GM19324 (cell line): ENCODE measurements around the gene AP5Z1.

Source experiments
- ATAC-seq: cut with Tn5 transposase; IDR thresholded peaks from one replicate; pipeline ENCODE4 v1.9.1; 2021; ENCODE audit warnings: mild to moderate bottlenecking, moderate library complexity; ENCODE audit not compliant: unreplicated experiment, low FRiP score

Gene AP5Z1, protein sequence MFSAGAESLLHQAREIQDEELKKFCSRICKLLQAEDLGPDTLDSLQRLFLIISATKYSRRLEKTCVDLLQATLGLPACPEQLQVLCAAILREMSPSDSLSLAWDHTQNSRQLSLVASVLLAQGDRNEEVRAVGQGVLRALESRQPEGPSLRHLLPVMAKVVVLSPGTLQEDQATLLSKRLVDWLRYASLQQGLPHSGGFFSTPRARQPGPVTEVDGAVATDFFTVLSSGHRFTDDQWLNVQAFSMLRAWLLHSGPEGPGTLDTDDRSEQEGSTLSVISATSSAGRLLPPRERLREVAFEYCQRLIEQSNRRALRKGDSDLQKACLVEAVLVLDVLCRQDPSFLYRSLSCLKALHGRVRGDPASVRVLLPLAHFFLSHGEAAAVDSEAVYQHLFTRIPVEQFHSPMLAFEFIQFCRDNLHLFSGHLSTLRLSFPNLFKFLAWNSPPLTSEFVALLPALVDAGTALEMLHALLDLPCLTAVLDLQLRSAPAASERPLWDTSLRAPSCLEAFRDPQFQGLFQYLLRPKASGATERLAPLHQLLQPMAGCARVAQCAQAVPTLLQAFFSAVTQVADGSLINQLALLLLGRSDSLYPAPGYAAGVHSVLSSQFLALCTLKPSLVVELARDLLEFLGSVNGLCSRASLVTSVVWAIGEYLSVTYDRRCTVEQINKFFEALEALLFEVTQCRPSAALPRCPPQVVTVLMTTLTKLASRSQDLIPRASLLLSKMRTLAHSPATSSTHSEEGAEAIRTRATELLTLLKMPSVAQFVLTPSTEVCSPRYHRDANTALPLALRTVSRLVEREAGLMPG

DNA sequence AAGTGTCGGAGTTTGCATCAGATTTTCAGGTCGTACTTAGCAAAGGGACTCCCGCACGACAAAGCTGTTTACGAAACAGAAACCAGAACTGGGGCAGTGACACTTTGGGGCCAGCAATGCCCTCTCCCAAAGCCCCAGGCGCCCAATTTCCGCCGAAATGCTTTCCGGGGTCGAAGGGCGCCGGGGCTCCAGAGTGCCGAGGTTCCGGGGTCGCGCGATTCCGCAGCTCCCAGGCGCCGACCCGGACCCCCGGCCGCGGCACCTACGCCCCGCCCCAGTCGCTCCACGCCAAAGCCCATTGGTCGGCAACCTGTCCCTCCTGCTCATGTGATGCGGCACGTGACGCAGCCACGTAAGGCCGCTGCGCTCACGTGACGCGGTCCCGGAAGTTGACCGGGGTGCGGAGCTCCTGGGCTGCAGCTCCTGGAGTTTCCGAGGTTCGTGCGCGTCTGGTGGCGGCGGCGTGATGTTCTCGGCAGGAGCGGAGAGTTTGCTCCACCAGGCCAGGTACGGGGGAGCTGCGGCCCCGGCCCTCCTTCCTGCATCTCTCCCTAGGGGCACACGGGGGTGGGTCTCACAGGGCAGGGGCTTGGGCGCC, at the start of gene AP5Z1:
TSS of gene AP5Z1 (plus strand) at position 374 of the 598 bp plus-strand sequence. CDS start at position 467, 93 bp downstream.
- ATAC-seq = peak; percentile 97

DNA sequence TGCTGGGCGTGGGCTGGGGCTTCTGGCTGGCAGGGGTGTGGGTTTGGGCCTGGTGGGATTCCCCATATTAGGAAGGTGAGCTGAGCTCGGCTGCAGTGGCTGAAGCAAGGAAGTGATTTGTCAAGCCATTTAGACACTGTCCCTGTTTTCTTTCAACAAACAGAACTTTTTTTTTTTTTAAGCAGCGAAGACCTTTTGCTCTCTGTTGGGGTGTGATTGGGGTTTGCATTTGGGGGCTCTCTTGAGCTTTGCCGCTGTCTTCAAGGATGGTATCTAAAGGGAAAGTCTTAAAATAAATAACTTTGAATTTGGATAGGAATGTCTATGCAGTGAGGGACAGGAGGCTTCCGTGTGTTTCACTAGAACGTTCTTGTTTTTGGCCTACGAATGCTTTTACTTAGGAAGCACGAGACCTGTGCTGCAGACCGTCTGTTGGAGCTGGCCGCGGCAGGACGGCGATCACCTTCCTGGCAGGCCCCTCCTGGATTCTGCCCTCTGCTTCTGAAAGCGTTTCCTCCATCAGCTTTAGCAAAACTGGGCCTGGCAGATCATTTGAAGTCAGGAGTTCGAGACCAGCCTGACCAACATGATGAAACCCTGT, 49.5 kb upstream of the AP5Z1 start:
- no peak for ATAC-seq

DNA sequence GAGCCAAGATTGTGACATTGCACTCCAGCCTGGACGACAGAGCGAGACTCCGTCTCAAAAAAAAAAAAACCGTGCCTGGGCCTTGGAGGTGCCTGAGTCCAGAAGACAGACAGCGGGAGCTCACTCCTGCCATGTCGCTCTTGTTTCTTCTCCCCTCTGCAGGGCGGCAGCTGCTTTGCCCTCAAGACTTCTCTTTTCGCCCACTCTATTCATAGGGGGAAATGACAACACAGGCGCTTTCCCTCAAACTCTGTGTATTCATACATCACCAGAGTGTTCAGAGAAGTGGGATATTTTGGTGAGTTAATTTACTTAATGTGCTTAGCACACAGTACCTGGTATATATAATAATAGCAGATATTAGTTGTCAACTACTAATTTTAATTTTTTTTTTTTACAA, 48.9 kb upstream of the AP5Z1 start:
- no peak for ATAC-seq

DNA sequence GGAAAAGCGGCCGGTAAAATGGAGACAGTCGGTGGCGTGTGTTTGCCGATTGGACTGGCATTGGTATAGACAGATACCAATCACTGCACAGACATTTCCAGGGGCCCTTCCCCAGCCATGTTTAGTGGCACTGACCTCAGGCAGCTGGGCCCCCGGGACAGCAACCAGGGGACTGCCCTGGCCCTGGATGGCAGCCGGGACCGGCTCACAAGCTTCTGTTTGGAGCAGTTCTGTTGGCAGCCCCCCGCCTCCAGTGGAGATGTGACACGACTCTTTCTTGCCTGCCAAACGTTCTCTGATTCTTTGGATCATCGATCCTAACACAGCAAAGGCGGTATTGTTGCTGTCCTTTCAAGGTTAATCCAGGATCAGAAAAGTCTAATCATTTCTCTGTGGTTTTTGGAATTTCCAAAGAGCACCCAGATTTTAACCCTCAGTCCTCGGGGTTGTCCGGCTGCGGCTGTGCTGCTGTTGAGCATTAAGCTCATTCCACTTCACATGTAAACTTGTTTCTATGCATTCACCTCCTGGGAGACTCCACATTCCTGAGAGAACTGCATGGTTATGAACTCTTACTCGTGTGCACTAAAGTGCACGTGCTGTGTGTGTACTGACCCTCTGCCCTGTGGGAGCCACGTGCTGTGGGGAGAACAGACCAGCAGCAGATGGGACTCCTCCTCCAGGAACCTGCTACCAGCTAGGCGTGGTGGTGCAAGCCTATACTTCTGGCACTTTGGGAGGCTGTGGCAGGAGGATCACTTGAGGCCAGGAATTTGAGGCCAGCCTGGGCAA, 47.3 kb upstream of the AP5Z1 start:
- no peak for ATAC-seq

DNA sequence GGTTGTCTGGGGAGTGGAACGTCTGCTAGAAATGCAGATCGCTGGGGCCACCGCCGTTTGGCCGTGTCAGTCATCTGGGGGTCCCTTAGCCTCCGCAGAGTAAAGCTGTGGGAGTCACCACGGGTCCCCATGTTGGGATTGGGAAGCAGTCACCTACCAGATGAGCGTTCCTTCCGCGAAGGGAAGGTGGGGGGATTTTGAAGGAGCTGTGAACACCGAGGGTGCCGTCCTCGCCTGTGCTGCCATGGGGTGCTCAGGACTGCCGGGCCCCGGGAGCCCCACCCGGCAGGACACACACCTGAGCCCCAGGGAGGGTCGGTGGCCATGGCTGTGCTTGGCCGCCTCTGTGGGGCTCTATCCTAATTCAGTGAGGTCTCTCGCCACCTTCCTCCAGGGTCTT, 46.2 kb upstream of the AP5Z1 start:
- no peak for ATAC-seq

DNA sequence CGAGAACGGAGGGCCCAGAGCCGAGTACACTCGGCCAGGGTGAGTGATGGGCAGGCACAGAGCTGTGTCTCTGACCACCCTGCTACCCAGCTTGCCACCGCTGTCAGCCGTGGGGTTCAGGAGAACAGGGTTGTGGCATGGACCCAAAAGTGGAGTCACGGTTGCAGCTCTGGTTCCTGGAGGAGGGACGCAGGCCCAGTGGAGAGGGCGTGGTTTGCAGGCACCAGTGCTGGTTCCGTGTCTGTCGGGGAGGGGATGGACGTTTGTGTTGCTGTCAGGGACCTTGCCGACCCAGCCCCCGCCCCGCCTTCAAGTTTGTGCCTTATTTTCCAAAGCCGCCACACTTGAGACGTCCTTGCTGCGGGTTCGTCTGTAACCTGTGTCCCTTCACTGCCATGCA, 45.1 kb upstream of the AP5Z1 start:
- no peak for ATAC-seq

DNA sequence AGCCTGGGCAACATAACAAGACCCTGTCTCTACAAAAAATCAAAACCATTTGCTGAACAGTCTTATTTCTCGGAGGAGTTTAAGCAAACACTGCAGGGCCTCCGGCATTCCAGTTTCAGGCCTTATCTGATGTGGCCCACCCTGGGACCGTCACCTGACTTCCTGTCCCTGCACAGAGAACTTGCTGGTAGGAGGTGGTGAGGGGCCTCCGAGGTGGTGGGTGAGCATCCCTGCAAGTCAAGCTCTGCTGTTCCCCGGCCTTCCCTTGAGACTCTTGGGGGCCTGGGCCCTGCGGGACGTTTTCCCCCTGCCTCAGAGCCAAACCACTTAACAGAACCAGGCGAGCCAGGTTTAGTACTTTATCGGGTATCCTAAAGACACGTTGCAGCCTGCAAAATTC, 44.5 kb upstream of the AP5Z1 start:
- no peak for ATAC-seq

DNA sequence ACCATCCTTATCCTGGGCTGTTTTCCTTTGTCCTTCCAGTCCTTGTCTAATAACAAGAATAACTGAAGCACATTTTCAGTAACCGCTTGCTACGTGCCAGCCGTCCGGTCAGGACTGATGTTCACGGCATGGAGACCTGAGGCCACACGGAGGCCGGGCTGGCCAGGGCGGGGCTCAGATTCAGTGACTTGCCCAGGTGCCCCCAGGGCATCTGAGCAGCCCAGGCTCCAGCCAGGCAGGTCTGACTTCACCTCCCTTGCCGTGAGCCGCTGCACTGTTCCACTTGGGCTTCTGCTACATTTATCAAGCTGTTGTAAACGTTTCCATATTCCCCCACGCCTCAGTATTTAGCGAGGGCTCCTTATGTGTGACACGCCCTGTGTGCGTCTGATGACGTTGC, 43.6 kb upstream of the AP5Z1 start:
- no peak for ATAC-seq

DNA sequence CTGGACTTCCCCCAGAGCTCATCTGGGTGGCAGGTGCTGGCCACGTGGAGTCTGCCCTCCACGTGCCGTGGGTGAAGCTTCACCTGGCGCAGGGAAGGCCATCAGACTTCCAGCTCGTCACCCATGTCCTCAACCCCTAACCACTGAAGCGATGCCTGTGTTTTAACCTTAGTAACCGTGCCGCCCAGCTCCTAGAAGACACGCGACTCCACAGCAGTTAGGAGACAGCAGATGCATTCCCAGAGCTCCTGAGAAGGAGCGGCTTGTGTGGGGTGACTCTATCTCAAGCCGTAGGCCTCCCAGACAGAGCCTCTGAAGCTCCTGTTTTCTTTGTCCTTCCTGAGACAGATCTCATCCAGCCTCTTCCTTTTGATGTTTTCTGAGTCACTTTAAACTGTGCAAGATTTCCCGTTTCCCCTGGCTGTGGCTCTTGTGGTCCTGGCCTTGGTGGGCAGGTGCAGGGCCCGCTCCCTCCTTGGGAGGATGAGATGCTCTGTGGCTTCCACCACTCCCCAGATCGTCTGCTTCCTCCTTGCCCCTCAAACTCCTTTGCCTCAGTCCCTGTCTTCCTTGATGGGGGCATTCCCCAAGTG, 41.4 kb upstream of the AP5Z1 start:
- ATAC-seq = no peak

DNA sequence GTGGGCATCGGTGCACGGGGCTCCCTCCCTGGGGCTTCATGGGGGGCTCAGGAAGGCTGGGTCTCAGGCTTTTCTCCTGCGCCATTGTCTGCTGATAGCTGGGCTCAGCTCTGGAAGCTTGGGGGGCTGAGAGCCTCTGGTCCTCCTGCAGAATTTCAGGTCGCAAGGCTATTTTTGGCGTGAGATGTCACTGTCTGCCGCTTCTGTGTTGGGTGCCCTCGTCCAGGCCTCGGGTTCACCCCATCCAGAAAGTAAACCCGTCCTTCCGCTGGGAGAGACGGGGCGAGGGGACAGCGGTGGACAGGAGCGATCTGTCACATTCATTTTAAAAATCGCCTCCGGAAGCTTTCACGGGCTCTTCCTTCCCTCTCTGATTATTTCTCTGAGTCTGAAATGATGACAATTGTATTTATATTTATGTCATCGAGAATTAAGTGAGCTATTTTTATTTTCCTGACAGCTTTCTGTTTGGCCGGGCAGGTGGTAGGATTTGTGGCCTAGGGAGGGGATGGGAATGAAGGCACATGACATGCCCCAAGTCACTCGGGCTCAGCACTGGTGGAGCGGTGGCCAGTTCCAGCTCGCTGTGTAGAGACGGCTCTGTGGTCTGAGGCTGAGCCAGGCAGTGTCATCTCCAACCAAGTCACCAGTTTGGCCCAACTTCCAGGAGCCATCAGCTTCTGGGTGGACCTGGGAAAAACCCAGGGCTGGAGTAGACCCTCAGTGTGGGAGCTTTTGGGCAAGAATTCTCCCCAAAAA, 40.7 kb upstream of the AP5Z1 start:
- ATAC-seq = no peak

DNA sequence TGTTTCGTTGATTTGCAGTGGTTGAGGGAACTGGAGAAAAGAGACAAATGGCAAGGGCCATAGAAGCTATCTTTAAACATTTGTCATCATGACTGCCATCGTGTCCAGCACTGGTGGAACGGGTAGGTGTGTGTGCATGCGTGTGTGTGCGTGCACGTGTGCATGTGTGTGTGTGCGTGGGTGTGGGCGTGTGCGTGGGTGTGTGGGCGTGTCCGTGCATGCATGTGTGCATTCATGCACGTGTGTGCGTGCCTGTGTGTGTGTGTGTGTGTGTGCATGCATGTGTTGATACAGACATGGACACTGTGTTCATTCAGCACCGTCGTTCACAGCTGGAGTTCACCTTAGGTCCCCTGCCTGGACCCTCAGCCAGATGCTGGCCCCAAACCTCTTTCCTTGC, 38.1 kb upstream of the AP5Z1 start:
- ATAC-seq = no peak

DNA sequence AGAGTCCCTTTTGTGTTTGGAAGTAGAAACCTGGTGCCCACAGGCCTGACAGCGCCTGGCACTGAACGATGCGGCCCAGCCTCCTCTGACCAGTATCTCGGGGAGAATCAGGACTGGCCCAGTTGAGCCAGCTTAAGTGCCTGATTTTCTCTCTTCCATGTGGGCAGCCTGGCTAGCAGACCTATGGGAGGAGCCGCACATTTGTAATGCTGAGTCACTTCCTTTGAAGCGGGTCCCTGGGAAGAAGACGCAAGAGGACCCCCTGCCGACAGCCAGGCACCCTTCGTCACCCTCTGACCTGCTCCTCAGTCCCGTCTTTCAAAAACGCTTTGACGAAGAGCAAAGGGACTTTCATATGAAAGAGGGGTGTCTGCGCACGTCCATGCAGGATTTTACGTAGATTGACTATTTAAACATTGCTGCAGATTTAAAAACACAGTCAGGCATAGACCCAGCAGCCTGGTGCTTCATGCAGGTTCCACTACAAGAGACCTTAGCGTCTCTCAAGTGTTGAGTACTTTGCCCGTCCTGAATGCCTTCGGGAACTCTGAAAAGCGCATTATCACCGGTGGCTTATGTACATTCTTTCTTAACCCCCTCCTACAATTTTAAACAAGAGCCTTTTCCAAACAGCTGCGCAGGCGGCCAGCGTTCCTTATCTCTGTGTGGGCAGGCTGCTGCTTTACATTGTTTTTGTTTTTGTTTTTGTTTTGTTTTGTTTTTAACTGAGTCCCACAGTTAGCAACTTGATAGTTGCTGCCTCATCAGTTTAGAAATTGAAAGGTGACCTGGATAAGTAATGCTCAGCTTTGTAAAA, 36.5 kb upstream of the AP5Z1 start:
- ATAC-seq = no peak

DNA sequence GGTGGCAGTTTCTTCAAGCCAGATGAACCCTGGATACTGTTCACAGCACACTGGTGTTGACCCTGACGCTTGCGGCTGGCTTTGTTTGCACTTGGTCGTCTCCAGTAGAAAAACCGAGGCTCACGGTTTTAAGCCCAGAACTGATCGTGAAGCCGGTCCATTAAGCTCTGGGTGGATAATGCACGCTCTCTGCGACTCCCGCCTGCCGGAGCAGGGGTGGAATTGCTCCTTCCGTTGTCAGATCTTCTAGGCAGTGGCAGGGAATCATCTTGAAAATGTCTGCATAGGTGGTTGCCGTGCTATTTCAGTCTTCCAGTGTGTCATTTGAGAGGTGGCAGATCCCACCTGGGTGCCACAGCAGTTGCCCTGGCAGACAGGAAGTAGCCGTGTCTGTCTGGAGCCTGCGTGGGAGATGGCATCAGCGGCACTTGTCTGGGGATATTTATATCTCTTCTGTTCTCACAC, 35.9 kb upstream of the AP5Z1 start:
- ATAC-seq = no peak

DNA sequence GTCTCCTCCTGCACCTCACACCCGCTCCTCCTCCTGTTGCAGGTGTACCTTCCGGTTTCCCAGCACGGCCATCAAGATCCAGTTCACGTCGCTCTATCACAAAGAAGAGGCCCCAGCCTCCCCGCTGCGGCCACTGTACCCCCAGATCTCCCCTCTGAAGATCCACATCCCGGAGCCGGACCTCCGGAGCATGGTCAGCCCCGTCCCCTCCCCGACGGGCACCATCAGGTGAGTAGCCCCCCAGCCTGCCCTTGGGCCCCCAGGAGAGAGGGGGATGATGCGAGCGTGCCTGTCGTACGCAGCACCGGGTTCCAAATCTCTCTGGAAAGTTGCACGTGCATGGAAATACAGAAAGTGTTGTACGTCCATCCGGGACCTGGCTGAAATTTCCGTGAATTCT, 34.6 kb upstream of the AP5Z1 start:
- no peak for ATAC-seq

DNA sequence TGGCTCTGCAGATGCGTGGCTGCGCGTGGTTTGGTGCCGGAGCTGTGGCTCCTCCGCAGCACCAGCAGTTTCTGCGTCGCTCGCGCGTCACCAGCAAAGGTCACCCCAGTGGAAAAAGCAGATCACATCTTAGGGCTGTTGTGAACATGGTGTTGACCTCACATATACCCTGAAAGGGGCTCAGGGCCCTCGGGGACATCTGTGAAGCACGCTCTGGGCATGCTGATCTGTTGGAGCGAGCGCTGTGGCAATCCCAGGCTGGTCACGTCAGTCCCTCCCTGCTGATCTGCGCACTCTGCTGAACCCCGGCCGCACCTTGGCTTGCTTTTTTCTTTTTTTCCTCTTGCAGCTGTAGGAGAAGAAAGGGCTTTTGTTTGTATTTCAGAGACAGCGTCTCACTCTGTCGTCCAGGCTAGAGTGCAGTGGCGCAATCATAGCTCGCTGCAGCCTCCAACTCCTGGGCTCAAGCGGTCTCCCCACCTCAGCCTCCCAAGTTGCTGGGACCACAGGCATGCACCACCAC, 33.3 kb upstream of the AP5Z1 start:
- ATAC-seq = no peak

DNA sequence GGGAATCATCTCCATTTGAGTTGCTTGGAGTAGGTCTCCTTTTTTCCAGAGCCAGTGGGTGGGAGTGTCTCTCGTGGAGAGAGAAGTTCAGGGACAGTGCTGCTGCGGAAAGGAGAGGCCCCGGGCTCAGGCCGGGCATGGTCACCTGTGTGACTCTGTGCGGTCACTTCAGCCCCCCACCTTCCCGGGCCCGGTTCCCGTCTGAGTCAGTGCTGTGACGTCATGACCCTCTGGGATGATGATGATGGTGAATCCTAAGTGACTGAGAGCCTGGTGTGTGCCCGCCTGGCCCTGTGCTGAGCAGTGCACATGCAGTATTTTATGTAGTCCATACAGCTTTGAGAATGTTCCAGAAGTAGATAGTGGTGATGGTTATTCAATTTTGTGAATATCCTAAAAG, 32.6 kb upstream of the AP5Z1 start:
- ATAC-seq = no peak

DNA sequence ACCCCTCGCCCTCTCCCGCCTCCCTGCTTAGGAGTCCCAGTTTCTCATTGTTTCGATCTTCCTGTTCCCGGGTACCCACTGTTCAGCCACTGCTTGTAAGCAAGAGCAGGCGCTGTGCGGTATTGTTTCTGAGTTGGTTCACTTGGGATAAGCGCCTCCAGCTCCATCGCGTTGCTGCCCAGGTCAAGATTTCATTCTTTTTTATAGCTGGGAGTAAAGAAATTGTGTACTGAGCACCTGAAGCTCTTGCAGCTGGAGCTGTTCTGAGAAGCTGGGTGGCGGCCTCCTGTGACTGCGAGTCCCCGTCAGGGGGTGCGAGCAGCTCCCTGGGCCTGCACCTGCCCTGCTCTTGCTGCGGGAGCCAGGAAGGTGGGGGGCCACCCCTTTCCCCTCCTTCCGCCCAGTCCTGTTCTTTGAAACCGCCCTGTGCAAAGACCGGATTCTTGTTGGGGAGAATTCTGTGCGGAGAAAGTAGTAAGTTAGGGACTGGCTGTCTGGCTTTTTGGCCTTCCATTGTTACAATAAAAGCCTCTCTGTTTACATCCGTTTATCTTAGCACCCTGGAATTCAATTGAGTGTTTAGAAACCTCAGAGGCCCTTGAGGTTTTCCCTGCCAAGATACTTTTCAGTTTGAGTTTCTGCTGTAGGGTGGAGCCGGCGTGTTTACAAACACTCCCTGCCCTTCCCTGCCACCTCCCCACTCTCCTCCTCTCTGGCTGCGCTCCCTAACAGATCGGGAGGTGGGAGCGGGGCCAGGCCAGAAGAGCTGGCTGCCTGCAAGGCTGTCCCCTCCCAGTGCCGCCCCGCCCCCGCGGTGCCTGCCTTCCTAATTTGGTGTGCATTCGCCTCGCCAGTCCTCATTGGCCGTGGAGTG, 30.8 kb upstream of the AP5Z1 start:
- ATAC-seq = peak; percentile 71
